Hypothalamus (tissue), 51 donors: ENCODE data around the gene SMNDC1.
"Not testable (repeated sequence)": the region's sequence is repeated elsewhere in the genome, so short reads cannot be mapped to it uniquely, and the experiment has no call there.

ENCODE experiments used
- DNase-seq, 51 donors: peaks; one replicate each; lab custom pipeline; 2025; lab: John Stamatoyannopoulos, UW

SMNDC1 gene

DNA sequence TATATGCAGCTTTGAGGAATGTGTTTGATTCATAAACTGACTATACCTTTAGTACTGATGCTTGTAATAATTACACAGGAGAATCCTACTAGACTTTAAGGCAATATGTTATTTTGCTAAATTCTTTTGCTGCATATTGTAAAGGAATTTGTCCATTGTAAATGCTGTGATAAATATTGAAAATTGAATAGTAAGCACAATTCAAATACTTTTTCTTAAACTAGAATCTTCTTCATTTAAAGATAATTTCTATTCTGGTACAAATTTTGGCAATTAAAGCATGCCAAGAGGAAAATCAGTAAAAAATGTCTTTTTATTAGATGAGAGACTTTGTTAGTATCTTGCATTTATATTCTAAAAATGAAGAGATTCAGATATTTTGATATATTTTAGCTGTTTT, 45.4 kb downstream of the SMNDC1 start:
- DNase-seq = no peak

DNA sequence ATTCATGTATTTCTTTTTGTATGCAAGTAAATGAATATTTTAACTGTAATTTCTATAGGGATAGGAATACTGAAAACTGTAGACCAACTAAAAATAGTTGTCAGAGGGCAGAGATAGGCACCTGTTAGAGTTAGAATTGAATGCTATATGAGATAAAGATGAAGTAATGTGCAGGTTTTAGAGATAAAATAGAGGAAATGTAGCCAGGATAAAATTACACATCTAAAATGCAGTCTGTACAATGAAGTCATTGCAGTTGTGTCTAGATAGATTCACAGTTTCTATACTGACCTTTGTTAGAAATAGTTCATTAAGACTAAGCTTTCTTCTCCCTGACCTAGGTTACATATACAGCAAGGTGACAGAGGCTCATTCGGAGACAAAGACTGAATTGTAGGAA, 46.2 kb downstream of the SMNDC1 start:
- DNase-seq = no peak

DNA sequence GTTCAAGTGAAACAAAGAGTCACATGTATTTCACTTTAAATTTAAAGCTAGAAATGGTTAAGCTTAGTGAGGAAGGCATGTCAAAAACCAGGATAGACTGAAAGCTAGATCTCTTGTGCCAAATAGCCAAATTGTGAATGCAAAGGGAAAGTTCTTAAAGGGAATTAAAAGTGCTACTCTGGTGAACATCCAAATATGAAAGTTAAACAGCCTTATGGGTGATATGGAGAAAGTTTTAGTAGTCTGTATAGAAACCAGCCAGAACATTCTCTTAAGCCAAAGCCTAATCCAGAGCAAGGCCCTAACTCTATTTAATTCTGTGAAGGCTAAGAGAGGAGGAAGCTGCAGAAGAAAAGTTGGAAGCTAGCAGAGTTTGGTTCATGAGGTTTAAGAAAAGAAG, 50.3 kb downstream of the SMNDC1 start:
- DNase-seq = no peak

DNA sequence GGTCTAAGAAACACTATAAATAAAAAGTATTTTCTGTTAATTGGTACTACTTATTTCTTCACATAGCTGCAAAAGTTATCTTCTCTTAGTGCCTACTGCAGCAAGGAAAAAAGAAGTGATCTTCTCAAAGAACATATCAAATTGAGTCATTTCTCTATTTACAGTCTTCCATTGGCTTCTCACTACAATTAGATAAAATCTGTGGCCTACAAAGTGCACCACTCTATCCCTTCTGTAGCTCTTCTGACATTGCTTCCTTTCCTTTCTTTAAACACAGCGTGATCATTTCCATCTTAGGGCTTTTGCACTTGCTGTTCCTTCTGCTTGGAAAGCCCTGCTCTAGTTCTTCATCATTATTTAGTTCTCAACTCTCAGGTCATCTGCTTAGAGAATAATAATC, 52.6 kb downstream of the SMNDC1 start:
- DNase-seq = no peak

DNA sequence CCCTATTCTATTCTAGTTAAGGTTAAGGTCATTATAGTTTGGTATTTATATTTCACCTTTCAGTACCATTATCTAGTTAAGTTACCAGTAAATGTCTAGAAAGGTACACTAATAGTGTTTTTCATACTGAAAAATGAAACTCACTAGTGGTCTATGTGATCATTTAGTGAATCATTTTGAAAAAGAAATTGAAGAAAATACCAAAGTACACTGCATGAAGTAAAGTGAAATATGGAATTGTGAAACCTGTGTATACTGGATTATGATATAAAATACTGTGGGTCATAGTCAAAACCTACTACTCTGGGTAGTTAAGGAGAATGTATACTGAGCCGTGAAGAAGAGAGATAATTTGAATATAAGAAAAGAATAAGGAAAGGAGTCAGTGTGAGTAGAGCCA, 53.3 kb downstream of the SMNDC1 start:
- DNase-seq = not testable (repeated sequence)

DNA sequence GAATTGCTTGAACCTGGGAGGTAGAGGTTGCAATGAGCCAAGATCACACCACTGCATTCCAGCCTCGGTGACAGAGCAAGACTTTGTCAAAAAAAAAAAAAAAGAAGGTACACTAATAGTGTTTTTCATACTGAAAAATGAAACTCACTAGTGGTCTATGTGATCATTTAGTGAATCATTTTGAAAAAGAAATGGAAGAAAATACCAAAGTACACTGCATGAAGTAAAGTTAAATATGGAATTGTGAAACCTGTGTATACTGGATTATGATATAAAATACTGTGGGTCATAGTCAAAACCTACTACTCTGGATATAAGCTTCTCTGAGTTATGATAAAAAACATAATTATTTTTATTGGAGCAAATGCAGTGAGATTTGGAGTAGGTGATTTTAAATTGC, 55.2 kb downstream of the SMNDC1 start:
- not testable (repeated sequence) for DNase-seq

DNA sequence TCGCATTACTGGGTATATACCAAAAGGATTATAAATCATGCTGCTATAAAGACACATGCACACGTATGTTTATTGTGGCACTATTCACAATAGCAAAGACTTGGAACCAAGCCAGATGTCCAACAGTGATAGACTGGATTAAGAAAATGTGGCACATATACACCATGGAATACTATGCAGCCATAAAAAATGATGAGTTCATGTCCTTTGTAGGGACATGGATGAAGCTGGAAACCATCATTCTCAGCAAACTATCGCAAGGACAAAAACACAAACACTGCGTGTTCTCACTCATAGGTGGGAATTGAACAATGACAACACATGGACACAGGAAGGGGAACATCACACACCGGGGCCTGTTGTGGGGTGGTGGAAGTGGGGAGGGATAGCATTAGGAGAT, 56.9 kb downstream of the SMNDC1 start:
- not testable (repeated sequence) for DNase-seq

DNA sequence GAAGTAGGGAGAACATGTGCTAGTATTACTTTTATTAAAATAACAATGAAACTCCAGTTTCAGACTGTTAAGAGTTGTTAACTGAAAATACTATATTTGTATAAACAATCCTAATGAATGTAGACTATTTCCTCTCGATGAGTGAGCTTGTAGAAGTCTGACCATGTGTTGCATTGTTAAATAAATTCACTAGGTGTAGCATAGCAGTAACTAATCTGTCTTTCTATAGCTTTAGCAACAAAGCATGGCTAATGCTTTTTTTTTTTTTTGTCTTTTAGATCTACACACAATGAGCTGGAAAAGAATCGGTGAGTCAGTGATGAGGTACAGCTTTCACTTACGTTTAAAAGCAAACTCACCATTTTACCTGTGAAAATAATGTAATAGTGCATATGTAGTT, 60.2 kb downstream of the SMNDC1 start:
- DNase-seq = no peak

DNA sequence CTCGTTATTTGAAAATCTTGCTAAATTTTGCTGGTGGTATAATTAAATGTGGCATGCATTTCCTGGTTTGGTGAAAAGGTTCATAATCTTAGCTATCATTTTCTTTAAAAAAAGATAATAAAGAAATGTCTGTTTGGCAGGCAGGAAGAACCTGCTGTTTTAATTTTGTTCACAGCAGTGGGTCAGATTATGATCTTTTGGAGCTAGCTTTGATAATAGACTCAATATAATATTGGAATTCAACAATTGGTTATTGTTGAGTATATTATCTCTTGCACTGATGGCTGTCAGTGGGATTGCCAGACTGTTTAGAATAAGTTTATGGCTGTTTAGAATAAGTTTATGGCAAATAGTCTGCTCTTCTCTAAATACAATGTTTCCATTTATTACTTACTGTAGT, 62.2 kb downstream of the SMNDC1 start:
- no peak for DNase-seq

DNA sequence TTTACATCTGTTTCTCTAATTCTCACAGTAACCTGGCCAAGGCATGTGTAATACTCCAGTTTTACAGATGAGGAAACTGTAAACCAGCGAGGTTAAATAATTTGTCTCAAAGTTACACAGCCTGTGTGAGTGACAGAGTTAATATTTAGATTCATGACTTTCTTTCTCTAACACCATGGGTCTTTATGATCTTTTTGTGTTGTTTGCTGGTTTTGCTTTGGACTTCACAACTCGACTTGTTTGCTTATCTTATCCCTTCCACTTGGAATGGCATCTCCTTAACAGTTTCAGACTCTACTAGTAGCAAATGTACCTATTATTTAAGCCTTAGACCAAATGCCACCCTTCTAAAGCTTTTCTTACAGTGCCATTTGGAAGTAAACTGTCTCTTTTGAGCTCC, 62.9 kb downstream of the SMNDC1 start:
- no peak for DNase-seq

DNA sequence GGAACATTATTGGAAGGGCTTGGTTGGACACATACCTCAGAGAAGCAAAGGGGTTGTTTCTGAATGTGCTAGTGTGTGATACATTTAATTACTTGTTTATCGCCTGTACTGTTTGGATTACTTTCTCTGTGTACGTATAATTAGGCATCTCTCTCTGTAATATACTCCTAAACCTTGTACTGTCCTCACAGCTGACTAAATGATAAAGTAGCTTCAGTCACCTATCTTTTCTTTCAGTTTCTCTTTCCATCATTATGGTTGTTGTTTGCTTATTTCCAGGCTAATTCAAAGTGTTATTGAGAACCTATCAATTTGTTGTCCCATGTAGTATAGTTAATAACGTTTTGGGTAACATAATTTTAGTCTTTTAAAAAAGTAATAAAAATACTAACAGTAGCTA, 63.3 kb downstream of the SMNDC1 start:
- DNase-seq = no peak
